WTC11 (cell line): ENCODE measurements around the gene SETD4. TPM values are rescaled to one million over a fixed set of nuclear protein-coding genes. Genes with fewer than 3 reads are reported as not detected.

ENCODE experiments used
- ATAC-seq: fragments of 200-7000 bp; cut with Tn5 transposase; 2 replicates; pipeline ENCODE4 v1.10.0; 2021; ENCODE audit warnings: mild to moderate bottlenecking, moderate library complexity
- CTCF ChIA-PET: fragments of 300-600 bp; sonication (Branson Sonifier 250); formaldehyde crosslinking; loops from one replicate; lab custom pipeline; 2021; ENCODE audit warnings: antibody characterized with exemption; lab: Charles Lee
- POLR2A ChIA-PET: fragments of 350-600 bp; sonication (Branson Sonifier 250); formaldehyde crosslinking; loops from one replicate; lab custom pipeline; 2021; ENCODE audit warnings: antibody characterized with exemption; lab: Charles Lee
- DNase-seq: peaks from one replicate; pipeline ENCODE4 v3.0.0; 2021; ENCODE audit warnings: low spot score
- H3K27ac Mint-ChIP-seq: 2 replicates; pipeline ENCODE4 v1.8.0; 2021; ENCODE audit warnings: mixed read lengths
- H3K27me3 Mint-ChIP-seq: 2 replicates; pipeline ENCODE4 v1.8.0; 2021; ENCODE audit warnings: low read depth, mild to moderate bottlenecking, moderate library complexity, mixed read lengths
- H3K36me3 Mint-ChIP-seq: 2 replicates; pipeline ENCODE4 v1.8.0; 2021; ENCODE audit warnings: mixed read lengths
- H3K4me1 Mint-ChIP-seq: 2 replicates; pipeline ENCODE4 v1.8.0; 2022; ENCODE audit warnings: mixed read lengths
- H3K4me3 Mint-ChIP-seq: 2 replicates; pipeline ENCODE4 v1.8.0; 2021; ENCODE audit warnings: mild to moderate bottlenecking, moderate library complexity, mixed read lengths
- H3K9me3 Mint-ChIP-seq: 2 replicates; pipeline ENCODE4 v1.8.0; 2021; ENCODE audit warnings: mixed read lengths
- AFF4 ChIP-seq: sonication (generic); formaldehyde crosslinking; IDR thresholded peaks from 2 replicates; pipeline ENCODE4 v1.8.1; 2023; ENCODE audit warnings: mild to moderate bottlenecking, missing genetic modification reagents, borderline replicate concordance
- ERG ChIP-seq: fragments of 250-450 bp; sonication (Bioruptor Pico); IDR thresholded peaks from 2 replicates; pipeline ENCODE4 v1.8.0; 2021; ENCODE audit warnings: mild to moderate bottlenecking
- ESRRA ChIP-seq: sonication (generic); formaldehyde crosslinking; IDR thresholded peaks from 2 replicates; pipeline ENCODE4 v1.8.1; 2022; ENCODE audit warnings: mild to moderate bottlenecking, missing genetic modification reagents, borderline replicate concordance
- GABPB1 ChIP-seq: sonication (generic); formaldehyde crosslinking; IDR thresholded peaks from 2 replicates; pipeline ENCODE4 v1.8.1; 2023; ENCODE audit warnings: mild to moderate bottlenecking, missing genetic modification reagents
- IRF1 ChIP-seq: sonication (generic); formaldehyde crosslinking; IDR thresholded peaks from 2 replicates; pipeline ENCODE4 v1.8.0; 2023; ENCODE audit warnings: missing genetic modification reagents
- JAZF1 ChIP-seq: fragments of 250-450 bp; sonication (Bioruptor Pico); IDR thresholded peaks from 2 replicates; pipeline ENCODE4 v1.9.0; 2021; ENCODE audit warnings: moderate library complexity, mild to moderate bottlenecking, inconsistent platforms
- JUN ChIP-seq: sonication (generic); formaldehyde crosslinking; IDR thresholded peaks from 2 replicates; pipeline ENCODE4 v1.8.0; 2023; ENCODE audit warnings: mild to moderate bottlenecking, missing genetic modification reagents
- KAT7 ChIP-seq: sonication (generic); formaldehyde crosslinking; IDR thresholded peaks from 2 replicates; pipeline ENCODE4 v1.8.1; 2023; ENCODE audit warnings: missing genetic modification reagents, mild to moderate bottlenecking, borderline replicate concordance
- MXD4 ChIP-seq: fragments of 250-450 bp; sonication (Bioruptor Pico); IDR thresholded peaks from 2 replicates; pipeline ENCODE4 v1.8.0; 2021; ENCODE audit warnings: mild to moderate bottlenecking, moderate library complexity, borderline replicate concordance
- MYBL2 ChIP-seq: sonication (generic); formaldehyde crosslinking; IDR thresholded peaks from 2 replicates; pipeline ENCODE4 v1.8.1; 2023; ENCODE audit warnings: mild to moderate bottlenecking, moderate library complexity, missing genetic modification reagents
- NFATC4 ChIP-seq: fragments of 250-450 bp; sonication (Bioruptor Pico); IDR thresholded peaks from 2 replicates; pipeline ENCODE4 v1.9.0; 2021; ENCODE audit warnings: mild to moderate bottlenecking
- PRDM15 ChIP-seq: sonication (generic); formaldehyde crosslinking; IDR thresholded peaks from 2 replicates; pipeline ENCODE4 v1.8.0; 2022; ENCODE audit warnings: missing genetic modification reagents
- RORB ChIP-seq: fragments of 250-450 bp; sonication (Bioruptor Pico); IDR thresholded peaks from 2 replicates; pipeline ENCODE4 v1.9.0; 2021; ENCODE audit warnings: mild to moderate bottlenecking
- TP53 ChIP-seq: sonication (generic); formaldehyde crosslinking; IDR thresholded peaks from 2 replicates; pipeline ENCODE4 v1.8.1; 2023; ENCODE audit warnings: mild to moderate bottlenecking, missing genetic modification reagents
- ZNF121 ChIP-seq: sonication (generic); formaldehyde crosslinking; IDR thresholded peaks from 2 replicates; pipeline ENCODE4 v1.8.0; 2023; ENCODE audit warnings: missing genetic modification reagents
- ZNF263 ChIP-seq: sonication (generic); formaldehyde crosslinking; IDR thresholded peaks from 2 replicates; pipeline ENCODE4 v1.8.1; 2022; ENCODE audit warnings: low read depth, mild to moderate bottlenecking, moderate library complexity, missing genetic modification reagents
- ZNF416 ChIP-seq: fragments of 250-450 bp; sonication (Bioruptor Pico); IDR thresholded peaks from 2 replicates; pipeline ENCODE4 v1.9.0; 2021; ENCODE audit warnings: mild to moderate bottlenecking, inconsistent platforms
- total RNA-seq: library from RNA; stranded (reverse); gene quantifications from 3 replicates; pipeline ENCODE4 v1.2.3, GENCODE V29; 2021
- TF ChIP-seq, protein P1 (sequence below): fragments of 200-600 bp; IDR thresholded peaks from 2 replicates; pipeline ENCODE4 v1.8.0; 2022; ENCODE audit warnings: antibody characterized with exemption
- TF ChIP-seq, protein P2 (sequence below): sonication (generic); formaldehyde crosslinking; conservative IDR thresholded peaks from 2 replicates; pipeline ENCODE4 v1.8.1; 2022; ENCODE audit warnings: mild to moderate bottlenecking, missing genetic modification reagents
- TF ChIP-seq, protein P3 (sequence below): sonication (generic); formaldehyde crosslinking; IDR thresholded peaks from 2 replicates; pipeline ENCODE4 v1.8.0; 2023; ENCODE audit warnings: missing genetic modification reagents, mild to moderate bottlenecking, borderline replicate concordance

Gene SETD4
- total RNA-seq, 1 experiment from 2014 or later: 64.8 TPM

GRCh38 chr21:36072453-36073162, 12.3 kb upstream of the SETD4 start:
- Mint-ChIP-seq H3K27me3 (peaks cover 11% of the 10 kb centered on the region), H3K4me3 (peak overlapping the region; percentile 86), H3K4me1 (peaks cover 61% of the 10 kb centered on the region), H3K27ac (peak overlapping the region; percentile 84), H3K36me3 (peaks cover 52% of the 10 kb centered on the region), H3K9me3 (peaks cover 15% of the 10 kb centered on the region)
- no peak for DNase-seq
- POLR2A ChIA-PET: no interaction called here
- CTCF ChIA-PET: interaction anchor here (1.1 to 2.7 kb wide), 2 partner anchors 13 to 16 kb away, joined by 3 to 8 read pairs; partner anchors contain the start of gene SETD4
- ATAC-seq: no peak
- TF ChIP-seq MYBL2 (no peak), JAZF1 (no peak), KAT7 (no peak), MXD4 (CRISPR knock-in tag) (no peak), JUN (CRISPR knock-in tag) (no peak), AFF4 (CRISPR knock-in tag) (no peak), ZNF416 (CRISPR knock-in tag) (no peak), GABPB1 (no peak), RORB (CRISPR knock-in tag) (no peak), ERG (CRISPR knock-in tag) (no peak), NFATC4 (no peak), TP53 (CRISPR knock-in tag) (no peak), ZNF121 (CRISPR knock-in tag) (no peak), IRF1 (no peak), PRDM15 (CRISPR knock-in tag) (no peak), ESRRA (no peak), ZNF263 (CRISPR knock-in tag) (no peak)
- TF ChIP-seq, protein P1, sequence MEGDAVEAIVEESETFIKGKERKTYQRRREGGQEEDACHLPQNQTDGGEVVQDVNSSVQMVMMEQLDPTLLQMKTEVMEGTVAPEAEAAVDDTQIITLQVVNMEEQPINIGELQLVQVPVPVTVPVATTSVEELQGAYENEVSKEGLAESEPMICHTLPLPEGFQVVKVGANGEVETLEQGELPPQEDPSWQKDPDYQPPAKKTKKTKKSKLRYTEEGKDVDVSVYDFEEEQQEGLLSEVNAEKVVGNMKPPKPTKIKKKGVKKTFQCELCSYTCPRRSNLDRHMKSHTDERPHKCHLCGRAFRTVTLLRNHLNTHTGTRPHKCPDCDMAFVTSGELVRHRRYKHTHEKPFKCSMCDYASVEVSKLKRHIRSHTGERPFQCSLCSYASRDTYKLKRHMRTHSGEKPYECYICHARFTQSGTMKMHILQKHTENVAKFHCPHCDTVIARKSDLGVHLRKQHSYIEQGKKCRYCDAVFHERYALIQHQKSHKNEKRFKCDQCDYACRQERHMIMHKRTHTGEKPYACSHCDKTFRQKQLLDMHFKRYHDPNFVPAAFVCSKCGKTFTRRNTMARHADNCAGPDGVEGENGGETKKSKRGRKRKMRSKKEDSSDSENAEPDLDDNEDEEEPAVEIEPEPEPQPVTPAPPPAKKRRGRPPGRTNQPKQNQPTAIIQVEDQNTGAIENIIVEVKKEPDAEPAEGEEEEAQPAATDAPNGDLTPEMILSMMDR: no peak
- TF ChIP-seq, protein P2, sequence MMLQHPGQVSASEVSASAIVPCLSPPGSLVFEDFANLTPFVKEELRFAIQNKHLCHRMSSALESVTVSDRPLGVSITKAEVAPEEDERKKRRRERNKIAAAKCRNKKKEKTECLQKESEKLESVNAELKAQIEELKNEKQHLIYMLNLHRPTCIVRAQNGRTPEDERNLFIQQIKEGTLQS: no peak
- TF ChIP-seq, protein P3, sequence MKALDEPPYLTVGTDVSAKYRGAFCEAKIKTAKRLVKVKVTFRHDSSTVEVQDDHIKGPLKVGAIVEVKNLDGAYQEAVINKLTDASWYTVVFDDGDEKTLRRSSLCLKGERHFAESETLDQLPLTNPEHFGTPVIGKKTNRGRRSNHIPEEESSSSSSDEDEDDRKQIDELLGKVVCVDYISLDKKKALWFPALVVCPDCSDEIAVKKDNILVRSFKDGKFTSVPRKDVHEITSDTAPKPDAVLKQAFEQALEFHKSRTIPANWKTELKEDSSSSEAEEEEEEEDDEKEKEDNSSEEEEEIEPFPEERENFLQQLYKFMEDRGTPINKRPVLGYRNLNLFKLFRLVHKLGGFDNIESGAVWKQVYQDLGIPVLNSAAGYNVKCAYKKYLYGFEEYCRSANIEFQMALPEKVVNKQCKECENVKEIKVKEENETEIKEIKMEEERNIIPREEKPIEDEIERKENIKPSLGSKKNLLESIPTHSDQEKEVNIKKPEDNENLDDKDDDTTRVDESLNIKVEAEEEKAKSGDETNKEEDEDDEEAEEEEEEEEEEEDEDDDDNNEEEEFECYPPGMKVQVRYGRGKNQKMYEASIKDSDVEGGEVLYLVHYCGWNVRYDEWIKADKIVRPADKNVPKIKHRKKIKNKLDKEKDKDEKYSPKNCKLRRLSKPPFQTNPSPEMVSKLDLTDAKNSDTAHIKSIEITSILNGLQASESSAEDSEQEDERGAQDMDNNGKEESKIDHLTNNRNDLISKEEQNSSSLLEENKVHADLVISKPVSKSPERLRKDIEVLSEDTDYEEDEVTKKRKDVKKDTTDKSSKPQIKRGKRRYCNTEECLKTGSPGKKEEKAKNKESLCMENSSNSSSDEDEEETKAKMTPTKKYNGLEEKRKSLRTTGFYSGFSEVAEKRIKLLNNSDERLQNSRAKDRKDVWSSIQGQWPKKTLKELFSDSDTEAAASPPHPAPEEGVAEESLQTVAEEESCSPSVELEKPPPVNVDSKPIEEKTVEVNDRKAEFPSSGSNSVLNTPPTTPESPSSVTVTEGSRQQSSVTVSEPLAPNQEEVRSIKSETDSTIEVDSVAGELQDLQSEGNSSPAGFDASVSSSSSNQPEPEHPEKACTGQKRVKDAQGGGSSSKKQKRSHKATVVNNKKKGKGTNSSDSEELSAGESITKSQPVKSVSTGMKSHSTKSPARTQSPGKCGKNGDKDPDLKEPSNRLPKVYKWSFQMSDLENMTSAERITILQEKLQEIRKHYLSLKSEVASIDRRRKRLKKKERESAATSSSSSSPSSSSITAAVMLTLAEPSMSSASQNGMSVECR (CRISPR knock-in tag): no peak
